GM18858 (cell line): ENCODE measurements around the gene NBL1.

Experiments used
- ATAC-seq: cut with Tn5 transposase; IDR thresholded peaks from one replicate; pipeline ENCODE4 v1.9.1; 2021; ENCODE audit not compliant: unreplicated experiment

Gene NBL1

GRCh38 chr1:19665496-19666465 is 21.7 kb downstream of the NBL1 start:
- ATAC-seq: no peak

- ATAC-seq: no peak
Measured at GRCh38 chr1:19668888-19669287, 24.8 kb downstream of the NBL1 start.

DNA sequence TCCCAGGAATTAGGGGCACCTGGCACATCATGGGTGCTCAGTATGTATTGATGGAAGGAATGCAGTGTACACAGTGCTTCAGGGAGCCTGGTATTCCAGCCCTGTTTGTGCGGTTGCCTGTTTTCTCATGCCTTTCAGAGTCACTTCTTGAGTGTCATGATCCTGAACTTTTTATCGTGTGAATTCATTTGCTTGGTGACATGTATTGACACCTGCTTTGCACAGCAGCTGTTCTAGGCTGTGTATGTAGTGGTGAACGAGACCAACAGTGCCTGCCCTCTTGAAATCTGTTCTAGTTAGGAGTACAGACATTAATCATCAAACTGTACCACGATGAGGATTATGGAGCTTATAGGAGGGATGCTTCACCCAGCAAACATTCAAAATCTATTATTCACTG is 26.7 kb downstream of the NBL1 start:
- no peak for ATAC-seq

DNA sequence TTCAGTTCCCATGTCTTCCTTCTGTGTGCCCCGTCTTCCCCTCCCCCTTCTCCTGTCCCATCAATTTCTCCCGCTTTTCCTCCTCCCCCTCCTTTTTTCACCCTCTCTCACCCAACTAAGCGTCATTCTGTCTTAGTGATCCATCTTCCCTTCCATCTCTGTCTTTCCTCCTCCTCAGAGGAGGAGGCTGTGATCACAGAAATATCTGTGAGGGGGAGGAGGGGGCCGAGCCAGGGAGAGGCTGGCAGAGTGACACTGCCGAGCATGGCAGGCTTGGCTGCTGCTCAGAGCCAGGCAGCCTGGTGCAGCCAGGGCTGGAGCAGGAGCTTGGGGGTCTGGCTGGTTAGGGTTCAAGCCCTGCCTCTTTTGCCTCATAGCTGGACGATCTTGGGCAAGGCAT is 28.1 kb downstream of the NBL1 start:
- no peak for ATAC-seq

DNA sequence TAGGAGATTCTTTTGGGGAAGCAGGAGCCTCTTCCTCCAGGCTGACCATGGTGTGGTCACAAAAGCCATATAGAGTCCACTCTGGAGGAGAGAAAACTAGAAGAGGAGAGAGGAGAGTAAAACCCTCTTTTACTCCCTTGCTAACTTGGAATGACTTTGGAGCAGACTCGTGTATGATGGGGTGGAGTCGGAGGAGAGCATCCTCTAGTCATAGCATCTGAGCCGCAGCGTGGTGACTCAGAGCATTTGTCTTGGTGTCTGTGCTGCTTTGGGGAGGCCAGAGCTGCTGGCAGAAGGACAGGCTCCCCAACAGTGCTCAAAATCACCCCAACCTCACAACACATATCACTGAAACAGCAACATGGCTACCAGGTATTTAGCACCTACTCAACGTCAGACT is 31.7 kb downstream of the NBL1 start:
- ATAC-seq: no peak

- no peak for ATAC-seq
Measured at GRCh38 chr1:19676438-19676922, 32.4 kb downstream of the NBL1 start.

DNA sequence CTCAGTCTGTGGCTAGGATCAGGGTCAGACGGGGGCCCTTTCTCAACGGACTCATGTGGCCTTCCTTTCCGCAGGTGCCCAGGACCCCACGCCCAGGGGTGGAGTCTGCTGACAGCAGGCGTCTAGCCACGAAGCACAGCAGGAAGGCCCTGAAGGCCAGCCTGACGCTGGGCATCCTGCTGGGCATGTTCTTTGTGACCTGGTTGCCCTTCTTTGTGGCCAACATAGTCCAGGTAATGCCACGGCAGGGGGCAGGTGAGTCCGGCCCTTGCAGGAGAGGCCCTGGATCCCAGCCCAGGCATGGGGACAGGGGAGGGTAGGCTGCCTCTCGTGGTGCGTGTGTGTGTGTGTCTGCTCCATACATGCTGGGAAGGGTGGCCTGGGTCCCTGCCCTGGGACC is 34.4 kb downstream of the NBL1 start:
- no peak for ATAC-seq

DNA sequence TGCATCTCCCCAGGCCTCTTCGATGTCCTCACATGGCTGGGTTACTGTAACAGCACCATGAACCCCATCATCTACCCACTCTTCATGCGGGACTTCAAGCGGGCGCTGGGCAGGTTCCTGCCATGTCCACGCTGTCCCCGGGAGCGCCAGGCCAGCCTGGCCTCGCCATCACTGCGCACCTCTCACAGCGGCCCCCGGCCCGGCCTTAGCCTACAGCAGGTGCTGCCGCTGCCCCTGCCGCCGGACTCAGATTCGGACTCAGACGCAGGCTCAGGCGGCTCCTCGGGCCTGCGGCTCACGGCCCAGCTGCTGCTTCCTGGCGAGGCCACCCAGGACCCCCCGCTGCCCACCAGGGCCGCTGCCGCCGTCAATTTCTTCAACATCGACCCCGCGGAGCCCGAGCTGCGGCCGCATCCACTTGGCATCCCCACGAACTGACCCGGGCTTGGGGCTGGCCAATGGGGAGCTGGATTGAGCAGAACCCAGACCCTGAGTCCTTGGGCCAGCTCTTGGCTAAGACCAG is 34.9 kb downstream of the NBL1 start:
- no peak for ATAC-seq

GRCh38 chr1:19679691-19680090 is 35.6 kb downstream of the NBL1 start:
- ATAC-seq: no peak

- ATAC-seq: no peak
Measured at GRCh38 chr1:19680644-19681043, 36.5 kb downstream of the NBL1 start.

DNA sequence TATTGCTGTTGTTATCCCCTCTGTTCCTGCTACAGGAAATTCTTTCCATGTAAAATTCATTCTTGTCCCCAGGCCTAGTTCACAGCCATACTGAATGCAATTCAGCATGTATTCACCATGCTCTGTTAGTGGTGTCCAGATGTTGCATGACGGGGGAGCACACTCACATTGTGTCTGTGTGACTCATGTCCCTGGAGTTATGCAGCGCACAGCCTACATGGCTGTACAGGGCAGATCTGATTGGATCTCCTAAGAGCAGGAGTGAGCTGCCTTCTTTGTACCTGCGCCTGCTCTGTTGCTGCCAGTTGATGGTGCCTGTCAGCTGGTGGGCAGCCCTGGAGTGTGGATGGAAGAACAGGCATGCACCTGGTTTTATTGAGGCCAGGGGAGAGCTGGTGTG is 38.1 kb downstream of the NBL1 start:
- no peak for ATAC-seq

GRCh38 chr1:19682901-19683300 is 38.8 kb downstream of the NBL1 start:
- no peak for ATAC-seq

DNA sequence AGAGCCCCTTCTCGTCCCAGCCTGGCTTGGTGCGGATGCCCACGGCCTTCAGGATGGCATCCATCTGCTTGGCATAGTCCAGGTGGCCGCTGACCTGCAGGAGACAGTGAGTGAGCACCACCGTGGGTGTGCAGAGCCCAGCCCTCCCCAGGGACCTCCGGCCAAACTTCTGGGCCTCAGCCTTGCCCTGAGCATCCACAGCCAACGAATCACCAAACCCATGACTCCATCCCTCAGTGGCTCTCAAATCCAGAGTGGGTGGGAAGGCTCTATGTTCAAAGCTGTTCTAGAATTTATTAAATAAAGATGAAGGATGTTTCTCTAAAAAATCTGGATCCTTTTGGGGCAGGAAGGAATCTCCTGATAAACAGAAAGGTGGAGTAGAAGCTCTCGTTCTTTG is 39.2 kb downstream of the NBL1 start:
- ATAC-seq: no peak

GRCh38 chr1:19684677-19685076 is 40.6 kb downstream of the NBL1 start:
- ATAC-seq: no peak

DNA sequence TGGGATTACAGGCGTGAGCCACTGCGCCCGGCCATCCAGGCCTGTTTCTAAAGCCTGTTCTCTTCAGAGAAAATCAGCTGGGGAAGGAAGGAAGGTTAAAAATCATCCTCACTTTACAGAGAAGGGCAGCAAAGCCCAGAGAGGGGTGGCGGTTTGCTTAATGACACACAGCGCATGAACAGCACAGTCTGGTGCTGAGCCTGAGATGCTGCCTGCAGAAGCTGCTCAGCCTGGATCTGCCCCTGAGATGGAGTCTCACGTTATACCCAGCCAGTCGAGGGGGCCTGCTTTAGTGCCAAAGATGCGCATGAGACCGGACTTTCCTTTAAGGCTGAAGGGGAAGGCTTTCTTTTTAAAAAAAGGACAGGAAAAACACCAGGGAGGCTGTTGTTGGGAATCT is 41.9 kb downstream of the NBL1 start:
- ATAC-seq: no peak

- no peak for ATAC-seq
Measured at GRCh38 chr1:19687414-19687813, 43.3 kb downstream of the NBL1 start.

DNA sequence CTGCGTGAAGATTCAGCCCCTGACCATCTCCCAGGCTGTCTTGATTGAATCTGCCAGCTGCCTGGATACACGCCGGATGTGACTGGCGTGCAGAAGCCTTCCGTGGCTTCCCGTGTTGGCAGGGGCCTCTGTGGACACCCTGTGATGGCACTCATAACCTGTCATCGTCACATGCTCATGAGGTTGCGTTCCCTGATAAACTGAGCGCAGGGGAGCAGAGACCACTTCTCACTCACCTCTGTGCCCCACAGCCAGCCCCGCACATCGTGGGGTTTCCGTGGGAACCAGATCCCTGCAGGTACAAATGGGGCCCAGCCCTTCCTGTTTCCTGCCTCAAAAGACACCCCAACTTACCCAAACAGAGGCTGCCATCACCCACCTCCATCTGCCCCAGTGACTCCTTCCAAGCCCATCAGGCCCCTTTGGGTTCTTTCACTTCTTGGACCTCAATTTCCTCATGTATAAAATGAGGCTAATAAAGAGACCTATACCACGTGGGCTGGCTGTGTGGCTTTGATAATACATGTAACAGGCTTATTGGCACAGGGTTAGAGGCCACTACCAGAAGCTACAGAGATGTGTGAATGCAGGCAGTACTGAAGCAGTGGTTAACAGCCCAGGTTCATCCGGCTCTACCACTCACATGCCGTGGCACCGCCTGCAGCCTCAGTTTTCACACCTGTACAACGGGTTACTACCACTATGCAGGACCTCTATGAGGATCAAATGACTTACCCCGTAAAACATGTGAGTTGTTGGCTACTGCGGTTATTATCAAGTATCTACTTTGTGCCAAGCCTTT is 44.1 kb downstream of the NBL1 start:
- ATAC-seq: no peak

GRCh38 chr1:19689085-19689757 is 45.1 kb downstream of the NBL1 start:
- no peak for ATAC-seq

GRCh38 chr1:19689856-19690255 is 45.7 kb downstream of the NBL1 start:
- ATAC-seq: no peak

GRCh38 chr1:19690342-19690741 is 46.2 kb downstream of the NBL1 start:
- no peak for ATAC-seq

- ATAC-seq: no peak
Measured at GRCh38 chr1:19694298-19694697, 50.2 kb downstream of the NBL1 start.
